GM21717 (cell line): ENCODE measurements around the gene MAP3K10.

Experiments
- ATAC-seq: cut with Tn5 transposase; IDR thresholded peaks from one replicate; pipeline ENCODE4 v1.9.1; 2021; ENCODE audit warnings: mild to moderate bottlenecking, moderate library complexity; ENCODE audit not compliant: unreplicated experiment

The MAP3K10 gene

DNA sequence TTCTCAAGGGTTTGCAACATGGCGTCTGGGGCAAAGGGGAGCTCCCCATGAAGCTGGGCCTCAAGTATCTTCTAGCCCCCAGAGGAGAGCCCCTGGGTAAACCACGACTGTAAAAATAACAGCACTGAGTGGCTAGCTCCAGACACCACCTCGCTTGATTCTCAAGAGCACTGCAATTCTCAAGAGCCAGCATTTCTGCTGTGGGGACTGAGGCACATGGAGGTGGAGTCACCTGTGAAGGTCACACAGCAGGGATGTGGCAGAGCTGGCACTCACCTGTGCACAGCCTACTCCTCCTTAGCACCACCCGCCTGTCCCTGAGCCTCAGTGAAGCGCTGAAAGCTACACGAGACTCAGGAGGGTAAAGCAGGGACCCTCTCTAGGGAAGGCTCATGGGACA is 56.0 kb downstream of the MAP3K10 start:
- ATAC-seq = no peak

DNA sequence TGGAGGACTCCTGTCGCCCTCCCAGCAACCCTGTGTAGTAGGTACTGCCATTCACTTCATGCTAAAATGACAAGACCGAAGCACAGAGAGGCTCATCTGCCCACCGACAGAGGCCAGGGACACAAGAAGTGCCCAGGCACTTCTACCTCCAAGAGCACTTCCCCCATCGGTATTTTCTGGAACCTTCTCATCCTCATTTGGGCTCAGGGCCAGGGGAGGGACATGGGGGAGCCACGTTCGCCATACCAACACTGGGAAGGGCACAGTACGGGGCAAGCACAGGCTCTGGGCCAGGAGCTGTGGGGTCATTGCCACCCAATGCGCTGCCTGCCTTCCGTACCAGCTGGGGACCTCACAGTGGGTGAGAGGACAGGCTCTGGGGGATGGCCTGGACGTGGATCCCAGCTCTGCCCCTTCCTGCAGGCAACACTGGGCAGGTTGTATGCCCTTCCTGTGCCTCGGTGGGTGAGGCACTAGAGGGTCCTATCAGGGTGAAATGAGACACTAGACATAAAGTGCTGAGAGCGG is 56.6 kb downstream of the MAP3K10 start:
- ATAC-seq = no peak

DNA sequence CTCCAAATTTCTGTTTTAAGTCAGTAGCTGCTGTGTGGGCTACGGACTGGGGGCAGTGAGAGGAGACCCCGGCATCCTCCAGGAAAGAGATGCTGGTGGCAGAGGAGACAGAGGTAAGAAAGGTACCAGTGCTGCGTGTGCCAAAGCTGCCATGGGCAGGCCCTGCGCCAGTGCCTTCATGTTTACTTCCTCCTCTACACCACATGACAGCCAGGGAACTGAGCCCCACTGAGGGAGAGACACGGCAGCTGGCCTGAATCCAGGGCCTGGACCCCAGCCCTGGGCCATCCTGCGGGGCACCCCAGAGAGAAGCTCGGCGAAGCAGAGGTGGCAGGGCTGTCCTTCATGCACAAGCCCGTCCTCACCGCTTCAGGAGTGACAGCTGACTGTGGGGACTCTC is 58.0 kb downstream of the MAP3K10 start:
- no peak for ATAC-seq

DNA sequence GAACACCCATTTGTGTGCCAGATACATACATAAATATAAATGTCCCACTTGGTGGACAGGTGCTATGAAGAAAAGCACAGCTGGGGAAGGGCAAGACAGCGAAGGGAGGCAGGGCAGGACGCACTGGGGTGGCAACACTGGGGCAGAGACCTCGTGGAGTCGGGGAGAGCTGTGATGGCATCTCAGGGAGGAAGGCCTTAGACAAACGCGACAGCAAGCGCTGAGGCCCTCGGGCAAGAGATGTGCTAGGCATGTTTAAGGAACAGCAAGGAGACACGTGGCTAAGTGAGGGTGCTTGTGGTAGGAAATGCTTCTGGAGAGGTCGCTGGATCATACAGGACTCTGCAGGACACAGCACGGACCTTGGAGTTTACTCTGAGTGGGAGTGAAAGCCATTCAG is 58.6 kb downstream of the MAP3K10 start:
- ATAC-seq = no peak

DNA sequence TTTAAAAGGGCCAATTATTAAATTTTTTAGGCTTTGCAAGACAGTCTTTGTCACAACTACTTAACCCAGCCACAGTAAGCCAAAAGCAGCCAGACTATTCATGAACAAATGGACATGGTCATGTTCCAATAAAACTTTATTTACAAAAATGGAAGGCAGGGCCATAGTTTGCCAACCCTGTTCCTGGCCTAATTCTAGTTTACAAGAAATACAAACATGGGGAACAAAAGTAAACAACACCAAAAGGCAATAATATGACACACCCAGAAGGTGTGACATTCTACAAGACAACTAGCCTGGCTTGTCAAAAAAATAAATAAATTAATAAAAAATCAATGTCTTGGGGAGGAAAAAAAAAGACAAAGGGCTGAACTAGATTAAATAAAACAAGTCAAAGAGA is 60.0 kb downstream of the MAP3K10 start:
- no peak for ATAC-seq

DNA sequence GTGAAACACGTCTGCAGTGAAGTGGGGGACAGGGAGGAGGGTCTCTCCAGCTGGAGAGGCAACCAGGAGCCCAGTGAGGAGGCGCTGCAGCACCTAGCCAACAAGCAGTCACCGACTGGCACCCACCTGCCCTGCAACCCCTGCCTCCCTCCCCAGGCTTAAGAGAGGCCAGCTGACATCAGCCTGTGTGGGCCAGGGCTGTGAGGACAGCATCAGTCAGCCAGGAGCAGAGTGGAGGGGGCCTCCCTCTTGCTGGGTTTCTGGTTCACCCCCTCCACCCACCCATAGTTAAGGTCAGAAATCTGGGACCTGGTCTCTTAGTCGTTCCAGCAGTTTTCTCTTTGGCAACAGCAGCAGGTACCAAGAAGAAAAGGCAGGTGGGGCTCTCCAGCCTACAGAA is 60.8 kb downstream of the MAP3K10 start:
- no peak for ATAC-seq

DNA sequence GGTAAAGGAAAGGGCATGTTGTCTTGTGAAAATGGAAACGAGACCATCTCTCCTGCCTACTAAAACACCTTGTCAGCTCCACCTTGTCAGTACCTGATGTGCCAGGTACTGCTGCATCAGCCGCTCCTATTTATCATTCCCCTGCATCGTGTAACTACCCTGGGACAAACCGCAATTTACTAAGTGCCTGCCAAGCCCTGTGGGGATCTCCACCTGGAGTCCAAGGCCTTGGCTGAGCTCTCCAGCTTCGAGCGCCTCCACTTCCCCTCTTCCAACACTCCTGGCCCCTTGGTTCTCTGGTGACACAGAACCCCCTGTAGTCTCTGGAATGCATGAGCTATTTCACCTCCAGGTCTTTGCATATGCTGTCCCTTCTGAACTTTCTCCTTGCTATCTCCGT is 61.2 kb downstream of the MAP3K10 start:
- no peak for ATAC-seq

DNA sequence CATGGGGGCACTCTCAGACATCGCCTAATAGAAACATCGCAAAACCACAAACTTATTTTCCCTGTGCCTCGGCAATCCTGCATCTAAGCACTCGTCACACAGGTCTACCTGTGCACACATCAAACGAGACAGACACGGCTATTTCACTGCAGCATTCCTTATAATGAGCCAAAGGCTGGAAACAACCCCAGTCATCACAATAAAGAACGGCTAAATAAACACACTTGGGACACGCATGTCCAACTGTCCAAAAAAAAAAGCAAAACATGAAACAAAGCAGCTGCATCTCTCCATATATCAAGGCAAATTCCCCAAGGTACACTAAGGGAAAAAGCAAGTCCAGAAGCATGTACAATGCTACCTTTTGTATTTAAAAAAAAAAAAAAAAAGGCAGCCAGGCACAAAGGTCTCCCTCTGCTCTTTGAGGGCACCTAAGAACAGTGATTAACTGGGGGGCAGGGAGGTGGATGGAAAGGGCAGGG is 62.4 kb downstream of the MAP3K10 start:
- no peak for ATAC-seq

DNA sequence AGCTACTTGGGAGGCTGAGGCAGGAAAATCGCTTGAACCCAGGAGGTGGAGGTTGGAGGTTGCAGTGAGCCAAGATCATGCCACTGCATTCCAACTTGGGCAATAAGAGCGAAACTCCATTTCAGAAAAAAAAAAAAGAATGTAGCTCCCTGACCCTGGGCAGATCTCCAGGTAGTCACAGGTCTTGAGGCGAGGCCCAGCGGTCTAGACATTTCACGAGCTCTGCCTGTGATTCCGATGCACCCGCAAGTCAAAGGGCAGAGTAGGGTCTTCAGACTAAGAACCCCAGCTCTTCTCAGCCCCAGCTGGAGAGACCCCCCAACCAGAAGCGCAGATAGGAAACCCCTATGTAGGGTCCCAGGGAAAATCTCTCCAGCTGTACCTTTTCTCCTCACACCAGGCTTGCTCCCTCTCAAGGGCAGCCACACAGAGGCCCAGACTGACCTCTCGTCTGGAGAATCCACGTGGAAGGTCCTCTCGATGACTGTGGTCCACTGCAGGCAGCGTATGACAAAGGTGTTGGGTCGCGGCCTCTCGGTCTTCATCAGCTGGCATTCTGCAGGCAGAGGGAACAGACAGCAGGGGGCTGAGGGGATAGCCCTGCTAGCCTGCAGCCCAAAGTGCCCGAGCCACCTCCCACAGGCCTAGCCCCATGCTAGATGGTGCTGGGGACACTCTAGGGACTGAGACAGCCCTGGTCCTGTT is 63.6 kb downstream of the MAP3K10 start:
- no peak for ATAC-seq

DNA sequence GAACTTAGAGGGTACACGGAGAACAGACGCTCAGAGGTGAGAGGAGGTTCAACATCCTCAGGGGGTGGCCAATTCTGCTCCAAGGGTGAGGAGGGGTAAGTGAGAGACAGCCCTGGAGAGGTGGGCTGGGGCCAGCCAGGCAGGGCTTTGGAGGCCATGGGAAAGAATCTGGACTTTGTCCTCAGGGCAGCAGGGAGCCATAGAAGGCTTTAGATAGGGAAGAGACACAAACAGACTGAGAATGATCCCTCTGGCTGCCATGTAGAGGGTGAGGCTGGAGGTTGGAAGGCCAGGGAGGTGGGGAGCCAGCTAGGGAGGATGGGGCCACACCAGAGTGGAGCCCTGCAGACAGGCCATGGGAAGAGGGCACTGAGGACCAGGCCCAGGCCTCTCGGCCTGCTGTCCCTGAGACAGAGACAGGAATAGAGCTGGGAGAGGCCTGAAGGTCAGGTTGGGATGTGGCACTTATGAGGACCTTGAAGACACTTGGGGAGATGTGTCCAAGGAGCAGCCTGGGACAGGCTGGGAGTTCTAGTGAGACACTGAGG is 64.5 kb downstream of the MAP3K10 start:
- ATAC-seq = no peak

DNA sequence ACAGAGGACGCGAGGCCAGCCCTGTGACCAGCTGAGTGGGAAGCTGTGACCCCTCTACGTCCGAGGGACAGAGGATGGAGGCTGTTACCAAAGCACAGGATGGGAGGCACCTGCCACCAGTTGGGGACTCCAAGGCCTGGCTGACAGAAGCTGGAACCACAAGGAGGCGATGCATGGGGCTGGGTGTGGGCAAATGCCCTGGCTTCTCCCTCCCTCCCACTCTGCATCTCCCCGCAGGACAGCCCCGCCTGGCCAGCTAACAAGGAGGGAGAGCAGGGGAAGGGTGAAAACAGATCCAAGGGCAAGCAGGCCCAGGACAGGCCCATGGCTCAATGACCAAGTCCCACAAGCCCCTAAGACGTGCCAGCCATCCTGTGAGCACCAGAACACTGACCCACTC is 65.3 kb downstream of the MAP3K10 start:
- no peak for ATAC-seq

DNA sequence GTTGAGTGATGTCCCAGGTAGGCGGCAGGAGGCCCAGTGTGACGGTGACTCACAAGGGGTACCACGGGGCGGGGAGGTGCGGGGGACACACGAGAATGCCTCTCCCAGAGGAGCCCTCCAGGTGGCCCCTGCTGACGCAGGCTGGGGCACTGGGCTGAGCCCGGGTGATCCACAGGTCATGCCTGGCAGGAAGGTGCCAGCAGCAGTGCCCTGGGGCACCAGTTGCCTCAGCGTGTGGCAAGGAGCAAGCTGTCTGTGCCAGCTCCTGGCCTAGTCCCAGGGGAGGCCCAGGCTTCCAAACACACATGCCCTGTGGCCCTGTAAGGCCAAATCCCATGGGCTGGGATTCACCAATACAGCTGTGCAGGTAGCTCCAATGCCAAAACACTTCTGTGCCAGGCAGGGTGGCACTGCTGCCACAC is 65.9 kb downstream of the MAP3K10 start:
- no peak for ATAC-seq

DNA sequence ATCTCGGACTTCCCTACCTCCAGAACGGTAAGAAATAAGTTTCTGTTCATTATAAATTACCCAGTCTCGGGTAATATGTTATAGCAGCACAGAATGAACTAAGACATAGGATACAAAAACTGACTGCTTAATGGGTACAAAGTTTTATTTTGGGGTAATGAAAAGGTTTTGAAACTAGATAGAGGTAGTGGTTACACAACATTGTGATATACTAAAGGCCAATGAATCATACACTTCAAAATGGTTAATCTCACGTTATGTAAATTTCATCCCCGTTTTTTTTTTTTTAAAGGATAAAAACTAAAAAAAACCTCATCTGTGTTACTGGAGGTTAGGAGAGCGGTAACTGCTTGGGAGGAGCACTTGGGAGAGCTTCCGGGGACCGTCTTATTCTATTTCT is 70.4 kb downstream of the MAP3K10 start:
- no peak for ATAC-seq

DNA sequence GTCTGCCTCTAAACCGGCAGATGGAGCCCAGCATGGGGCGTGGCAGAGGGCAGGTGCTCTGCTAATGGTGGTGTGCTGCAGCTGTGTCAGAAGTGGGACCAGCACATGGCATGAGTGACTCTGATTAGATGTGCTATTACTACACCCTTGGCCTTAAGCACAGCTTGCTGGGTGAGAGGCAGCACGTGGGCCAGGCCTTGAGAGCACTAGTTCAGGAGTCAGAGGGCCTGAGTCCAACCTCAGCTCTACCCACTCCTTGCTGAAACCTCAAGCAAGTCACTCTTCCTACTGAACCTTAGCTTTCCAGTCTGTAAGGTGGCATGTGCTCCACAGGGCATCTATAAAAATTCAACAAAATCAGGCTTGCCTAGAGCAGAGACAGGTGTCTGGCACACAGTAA is 71.2 kb downstream of the MAP3K10 start:
- no peak for ATAC-seq

DNA sequence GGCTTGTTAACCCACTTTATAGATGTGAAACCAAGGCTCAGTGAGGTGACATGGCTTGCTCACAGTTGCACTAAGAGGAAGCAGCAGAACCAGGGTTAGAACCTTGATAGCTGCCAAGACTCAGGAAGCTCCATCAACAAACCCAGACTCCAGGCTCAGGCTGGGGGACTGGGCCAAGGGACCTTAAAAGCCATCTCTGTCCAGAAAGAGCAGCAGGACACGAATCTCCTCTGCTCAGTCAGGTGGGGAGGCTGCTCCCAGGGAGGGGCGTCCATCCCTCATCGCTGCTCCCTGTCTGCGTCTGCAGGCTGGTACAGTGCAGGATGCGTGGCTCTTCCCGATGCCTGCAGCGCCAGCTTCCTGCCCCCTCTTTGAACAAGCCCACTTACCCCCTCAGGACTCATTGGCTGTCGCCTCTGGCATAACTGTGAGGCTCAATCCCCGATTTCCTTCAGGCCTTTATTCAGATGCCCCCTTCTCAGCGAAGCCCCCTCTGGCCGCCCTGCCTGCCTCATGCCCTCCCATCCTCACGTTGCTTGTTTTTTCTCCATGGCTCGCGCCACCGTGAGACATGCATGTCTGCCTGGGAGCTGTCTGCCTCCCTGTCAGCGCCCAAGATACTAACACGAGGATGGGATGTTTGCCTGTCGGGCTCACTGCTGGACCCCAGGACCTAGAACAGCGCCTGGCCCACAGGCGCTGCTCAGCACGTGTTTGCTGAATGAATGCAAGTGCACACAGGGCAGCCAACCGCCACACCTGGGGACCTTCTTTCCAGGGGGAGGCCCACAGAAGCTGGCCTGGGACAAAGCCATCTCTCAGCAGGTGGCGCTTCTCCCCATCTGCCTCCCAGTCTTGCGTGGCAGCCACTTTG is 72.5 kb downstream of the MAP3K10 start:
- no peak for ATAC-seq

DNA sequence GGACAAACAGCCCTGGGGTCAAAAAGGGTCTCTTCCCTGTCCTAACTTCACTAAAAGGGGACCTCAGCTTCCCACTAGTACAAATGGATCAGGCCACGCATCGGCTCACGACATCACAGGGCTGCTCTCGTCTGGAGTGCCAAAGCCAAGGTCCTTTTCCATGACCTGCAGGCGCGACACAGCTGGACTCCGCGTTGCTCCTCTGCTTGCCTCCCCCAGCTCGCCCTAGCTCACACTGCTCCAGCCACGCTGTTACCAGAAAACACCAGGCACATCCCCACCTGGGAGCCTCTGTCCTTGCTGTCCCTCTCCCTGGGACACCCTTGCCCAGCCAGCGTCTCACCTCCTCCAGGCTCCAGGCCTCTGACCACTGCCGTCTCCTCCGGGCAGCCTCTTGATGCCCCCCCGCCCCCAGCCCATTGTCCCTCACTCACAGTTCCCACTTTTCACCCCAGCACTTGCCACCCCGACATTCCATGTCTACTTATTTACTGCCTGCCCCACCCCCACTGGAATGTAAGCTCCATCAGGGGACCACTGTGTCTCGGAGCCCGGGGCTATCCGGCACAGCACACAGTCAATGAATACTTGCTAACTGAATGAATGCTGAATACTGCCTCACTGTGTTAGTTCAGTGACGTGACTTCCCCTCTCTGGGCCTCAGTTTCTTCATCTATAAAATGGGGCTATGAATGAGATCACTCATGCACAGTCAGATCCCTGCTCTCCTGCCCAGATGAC is 73.3 kb downstream of the MAP3K10 start:
- ATAC-seq = no peak
